Colonic mucosa (tissue), 4 donors: ENCODE results near the gene MLXIPL. TPM values are rescaled to one million over a fixed set of nuclear protein-coding genes. Genes with fewer than 3 reads are reported as not detected.
"Not testable (repeated sequence)": the region's sequence is repeated elsewhere in the genome, so short reads cannot be mapped to it uniquely, and the experiment has no call there.

Source experiments
- DNase-seq: peaks from one replicate; pipeline ENCODE4 v3.0.0-alpha.2; 2020
- H3K27ac ChIP-seq: fragments of 200-600 bp; one replicate; pipeline ENCODE4 v1.8.0; 2021
- H3K27me3 ChIP-seq: fragments of 200-600 bp; one replicate; pipeline ENCODE4 v1.8.0; 2021
- H3K36me3 ChIP-seq: fragments of 200-600 bp; one replicate; pipeline ENCODE4 v1.8.0; 2021
- H3K4me1 ChIP-seq: fragments of 200-600 bp; one replicate; pipeline ENCODE4 v1.8.0; 2021; ENCODE audit warnings: mild to moderate bottlenecking
- H3K4me3 ChIP-seq: fragments of 200-600 bp; one replicate; pipeline ENCODE4 v1.8.0; 2021
- H3K9ac ChIP-seq, 2 donors: one replicate each; pipeline ENCODE4 v1.7.0; 2013; ENCODE audit warnings: control low read depth in 2 of 2, low read depth in 2 of 2, low read length in 2 of 2
- H3K9me3 ChIP-seq: fragments of 200-600 bp; one replicate; pipeline ENCODE4 v1.8.0; 2021
- intact Hi-C: fragments of 100-400 bp; cut with DNase I; formaldehyde crosslinking; loops from one replicate; pipeline ENCODE4 v1.14.1; 2022
- total RNA-seq, 2 donors: library from RNA; stranded (reverse); fragmentation: NEBNext Ultra II Directional in 1 of 2; extraction: Animal tissue kit (Norgen Biotek cat#: 25700) in 1 of 2; gene quantifications; one replicate each; pipeline ENCODE4 v1.2.1, GENCODE V29; 2021
- TF ChIP-seq, protein P1 (sequence below): fragments of 200-600 bp; IDR thresholded peaks from one replicate; pipeline ENCODE4 v1.8.0; 2022; ENCODE audit warnings: antibody characterized with exemption, mild to moderate bottlenecking
- donor health status: healthy.
- donor health status: DM: no; HTN: no; CAD: no.
- donor health status: DM: no; HTN: no; CAD: no.

MLXIPL gene
- total RNA-seq, 2 donors from 2014 or later, result 9.5 to 15.7 TPM

DNA sequence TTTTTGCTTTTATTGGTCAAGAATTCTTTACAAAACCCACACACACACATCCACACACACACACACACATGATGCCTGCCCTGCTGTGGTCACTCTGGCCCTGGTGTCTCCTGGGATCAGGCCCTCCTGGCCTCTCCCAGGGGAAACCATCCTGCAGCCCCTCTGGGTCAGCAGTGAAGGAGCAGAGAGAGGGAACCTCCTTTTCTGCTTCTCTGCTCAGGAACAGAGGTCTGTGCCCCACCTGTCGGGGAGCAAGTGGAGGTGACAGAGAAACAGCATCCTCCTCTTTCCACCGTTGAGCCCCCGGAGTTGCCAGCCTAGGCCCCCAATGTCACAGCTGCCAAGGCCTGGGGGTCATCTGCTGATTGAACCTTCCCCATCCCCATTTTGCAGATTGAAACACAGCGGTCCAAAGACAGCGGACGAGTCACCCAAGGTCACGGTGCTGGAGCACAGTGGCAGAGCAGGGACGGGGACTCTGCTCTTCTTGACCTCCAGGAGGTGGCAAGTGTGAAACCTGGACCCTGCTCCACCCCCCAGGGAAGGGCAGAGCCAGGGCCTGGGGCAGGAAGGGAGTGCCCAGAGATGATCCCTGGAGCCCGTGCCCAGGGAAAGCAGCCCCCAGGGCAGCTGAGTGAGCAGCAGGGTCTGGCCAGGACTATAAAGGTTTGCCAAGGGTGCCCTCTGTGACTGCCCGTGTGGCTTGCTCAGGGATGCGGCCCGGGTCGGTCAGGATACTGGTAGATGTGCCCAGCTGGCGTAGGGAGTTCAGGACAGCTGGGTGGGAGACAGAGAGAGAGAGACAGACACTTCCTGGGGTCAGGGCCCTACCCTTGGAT, 30.9 kb downstream of the MLXIPL start:
- H3K4me1 ChIP-seq, result no peaks in the 10 kb centered on the region
- no peak for DNase-seq
- H3K27me3 ChIP-seq, result no peaks in the 10 kb centered on the region
- H3K27ac ChIP-seq, result no peak overlapping the region
- intact Hi-C loops, result no loop called here
- no peaks in the 10 kb centered on the region for H3K36me3 ChIP-seq
- H3K4me3 ChIP-seq, result no peak overlapping the region
- no peak overlapping the region for H3K9ac ChIP-seq
- H3K9me3 ChIP-seq, result no peaks in the 10 kb centered on the region
- TF ChIP-seq, protein P1, sequence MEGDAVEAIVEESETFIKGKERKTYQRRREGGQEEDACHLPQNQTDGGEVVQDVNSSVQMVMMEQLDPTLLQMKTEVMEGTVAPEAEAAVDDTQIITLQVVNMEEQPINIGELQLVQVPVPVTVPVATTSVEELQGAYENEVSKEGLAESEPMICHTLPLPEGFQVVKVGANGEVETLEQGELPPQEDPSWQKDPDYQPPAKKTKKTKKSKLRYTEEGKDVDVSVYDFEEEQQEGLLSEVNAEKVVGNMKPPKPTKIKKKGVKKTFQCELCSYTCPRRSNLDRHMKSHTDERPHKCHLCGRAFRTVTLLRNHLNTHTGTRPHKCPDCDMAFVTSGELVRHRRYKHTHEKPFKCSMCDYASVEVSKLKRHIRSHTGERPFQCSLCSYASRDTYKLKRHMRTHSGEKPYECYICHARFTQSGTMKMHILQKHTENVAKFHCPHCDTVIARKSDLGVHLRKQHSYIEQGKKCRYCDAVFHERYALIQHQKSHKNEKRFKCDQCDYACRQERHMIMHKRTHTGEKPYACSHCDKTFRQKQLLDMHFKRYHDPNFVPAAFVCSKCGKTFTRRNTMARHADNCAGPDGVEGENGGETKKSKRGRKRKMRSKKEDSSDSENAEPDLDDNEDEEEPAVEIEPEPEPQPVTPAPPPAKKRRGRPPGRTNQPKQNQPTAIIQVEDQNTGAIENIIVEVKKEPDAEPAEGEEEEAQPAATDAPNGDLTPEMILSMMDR, result no peak

DNA sequence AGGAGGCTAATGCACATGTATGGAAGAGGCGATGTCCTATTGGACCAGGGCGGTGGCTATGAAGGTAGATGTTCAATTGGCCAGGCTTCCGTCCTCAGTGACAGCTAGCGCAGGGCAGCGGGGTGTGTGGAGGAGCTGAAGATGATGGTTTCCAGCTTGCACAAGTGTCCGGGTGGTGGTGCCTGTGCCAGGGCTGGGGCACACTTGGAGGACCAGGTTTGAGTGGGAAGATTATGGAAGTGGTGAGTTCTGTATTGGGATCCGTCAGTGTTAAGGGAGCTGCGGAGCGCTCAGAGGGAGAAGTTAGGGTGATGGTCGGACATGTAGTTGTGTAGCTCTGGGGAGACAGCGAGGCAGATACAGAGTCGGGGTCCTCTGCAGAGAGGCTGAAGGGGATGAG, 37.4 kb downstream of the MLXIPL start:
- no peaks in the 10 kb centered on the region for H3K9me3 ChIP-seq
- H3K36me3 ChIP-seq, result no peaks in the 10 kb centered on the region
- H3K27ac ChIP-seq, result no peak overlapping the region
- H3K4me3 ChIP-seq, result no peak overlapping the region
- H3K4me1 ChIP-seq, result no peaks in the 10 kb centered on the region
- no peak overlapping the region for H3K9ac ChIP-seq
- intact Hi-C loops, result no loop called here
- TF ChIP-seq, protein P1, result no peak
- no peak for DNase-seq
- H3K27me3 ChIP-seq, result no peaks in the 10 kb centered on the region

GRCh38 chr7:73585196-73585595, 39.1 kb downstream of the MLXIPL start:
- H3K27me3 ChIP-seq, result no peaks in the 10 kb centered on the region
- no peaks in the 10 kb centered on the region for H3K4me1 ChIP-seq
- H3K27ac ChIP-seq, result no peak overlapping the region
- TF ChIP-seq, protein P1, result no peak
- DNase-seq, result no peak
- H3K9me3 ChIP-seq, result no peaks in the 10 kb centered on the region
- H3K36me3 ChIP-seq, result no peaks in the 10 kb centered on the region
- H3K4me3 ChIP-seq, result no peak overlapping the region
- intact Hi-C loops, result no loop called here
- H3K9ac ChIP-seq, result no peak overlapping the region

DNA sequence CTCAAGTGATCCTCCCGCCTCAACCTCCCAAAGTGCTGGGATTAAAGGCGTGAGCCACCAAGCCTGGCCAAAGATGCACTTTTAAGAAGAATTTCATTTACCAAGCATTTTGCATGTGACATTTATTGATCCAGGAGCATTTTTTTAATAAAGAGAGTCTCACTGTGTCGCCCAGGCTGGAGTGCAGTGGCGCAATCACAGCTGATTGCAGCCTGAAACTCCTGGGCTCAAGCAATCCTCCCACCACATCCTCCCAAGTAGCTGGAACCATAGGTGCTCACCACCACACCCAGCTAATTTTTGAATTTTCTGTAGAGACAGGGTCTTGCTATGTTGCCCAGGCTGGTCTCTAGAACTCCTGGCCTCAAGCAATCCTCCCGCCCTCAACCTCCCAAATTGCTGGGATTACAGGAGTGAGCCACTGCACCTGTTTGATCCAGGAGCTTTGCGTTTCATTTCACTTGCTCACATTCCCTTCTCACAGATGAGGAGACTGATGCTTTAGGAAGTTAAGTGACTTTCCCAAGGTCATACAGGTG, 41.6 kb downstream of the MLXIPL start:
- H3K9ac ChIP-seq, result no peak overlapping the region
- H3K36me3 ChIP-seq, result no peaks in the 10 kb centered on the region
- intact Hi-C loops, result no loop called here
- no peaks in the 10 kb centered on the region for H3K4me1 ChIP-seq
- TF ChIP-seq, protein P1, result no peak
- no peak overlapping the region for H3K27ac ChIP-seq
- H3K27me3 ChIP-seq, result no peaks in the 10 kb centered on the region
- H3K9me3 ChIP-seq, result no peaks in the 10 kb centered on the region
- no peak overlapping the region for H3K4me3 ChIP-seq
- DNase-seq, result no peak

- DNase-seq, intact Hi-C loops, H3K27ac ChIP-seq, H3K36me3 ChIP-seq, H3K9ac ChIP-seq, H3K4me1 ChIP-seq, H3K27me3 ChIP-seq, H3K9me3 ChIP-seq, H3K4me3 ChIP-seq: not testable (repeated sequence)
These were observed 43.3 kb downstream of the MLXIPL start for GRCh38 chr7:73581006-73581405.
